GM12878 (cell line): ENCODE results near the gene EIF2B4. TPM values are rescaled to one million over a fixed set of nuclear protein-coding genes. Genes with fewer than 3 reads are reported as not detected.
A peak's percentile ranks its signal among the peaks of the same experiment; 100 is the strongest.

Experiments
- ATAC-seq: fragments of 200-7000 bp; cut with Tn5 transposase; 3 replicates; pipeline ENCODE4 v1.9.1; 2020; ENCODE audit warnings: mild to moderate bottlenecking, moderate library complexity
- BruUV-seq: library from RNA; stranded (reverse); fragments of 400-500 nt; replicated peaks from 2 replicates; lab custom pipeline; 2021; lab: Mats Ljungman, UMichigan
- CTCF ChIA-PET: fragments of 300-600 bp; sonication (Branson Sonifier 250); formaldehyde crosslinking; extraction: SDS; loops from one replicate; lab custom pipeline; 2021; ENCODE audit warnings: inconsistent platforms; lab: Yijun Ruan, JAX
- POLR2A ChIA-PET: fragments of 350-600 bp; formaldehyde crosslinking; extraction: SDS; loops from one replicate; lab custom pipeline; 2021; ENCODE audit warnings: inconsistent platforms; lab: Charles Lee
- RAD21 ChIA-PET: fragments of 300-600 bp; sonication (Branson Sonifier 250); formaldehyde crosslinking; loops from one replicate; lab custom pipeline; 2023; ENCODE audit warnings: antibody characterized with exemption; ENCODE audit not compliant: unreplicated experiment; lab: Charles Lee
- SMC1A ChIA-PET: fragments of 300-600 bp; sonication (Branson Sonifier 250); formaldehyde crosslinking; loops from one replicate; lab custom pipeline; 2023; ENCODE audit not compliant: unreplicated experiment, uncharacterized antibody; lab: Charles Lee
- DNase-seq: peaks from one replicate; pipeline ENCODE4 v3.0.0-alpha.2; 2011; ENCODE audit warnings: low read depth, low spot score
- FAIRE-seq: peaks from 3 replicates; lab custom pipeline; 2011; peaks lifted over from hg19 to GRCh38; lab: Jason Lieb, UNC
- H2AFZ ChIP-seq: 2 replicates; pipeline ENCODE4 v1.6.0; 2011; ENCODE audit warnings: low read depth, low read length, control low read depth; ENCODE audit not compliant: control insufficient read depth
- H3K27ac ChIP-seq: 2 replicates; pipeline ENCODE4 v1.5.1; 2011; ENCODE audit warnings: control low read depth; ENCODE audit not compliant: control insufficient read depth, insufficient read depth
- H3K27me3 ChIP-seq, 2 experiments: replicated peaks in 1 of 2; 2 replicates each; pipeline versions ENCODE4 v1.6.0 to v1.6.1; 2011; ENCODE audit warnings: low read length in 1 of 2; ENCODE audit not compliant: control insufficient read depth in 2 of 2, insufficient read depth in 2 of 2
- H3K36me3 ChIP-seq, 2 experiments: 2 replicates each; pipeline ENCODE4 v1.5.1; 2011; ENCODE audit warnings: low read length in 1 of 2; ENCODE audit not compliant: control insufficient read depth in 2 of 2, insufficient read depth in 2 of 2
- H3K4me1 ChIP-seq: 2 replicates; pipeline ENCODE4 v1.6.1; 2011; ENCODE audit warnings: mild to moderate bottlenecking, low read length, moderate library complexity, mixed read lengths; ENCODE audit not compliant: control insufficient read depth, insufficient read depth
- H3K4me2 ChIP-seq: 2 replicates; pipeline ENCODE4 v1.6.0; 2011; ENCODE audit warnings: control low read depth; ENCODE audit not compliant: control insufficient read depth, insufficient read depth
- H3K4me3 ChIP-seq: fragments of 200-600 bp; sonication (generic); 2 replicates; pipeline ENCODE4 v1.5.1; 2016
- H3K79me2 ChIP-seq: 2 replicates; pipeline ENCODE4 v1.6.0; 2011; ENCODE audit warnings: low read length; ENCODE audit not compliant: control insufficient read depth, insufficient read depth
- H3K9ac ChIP-seq: 2 replicates; pipeline ENCODE4 v1.8.0; 2011; ENCODE audit warnings: low read length, control low read depth, mixed read lengths; ENCODE audit not compliant: control insufficient read depth, insufficient read depth
- H3K9me3 ChIP-seq: replicated peaks from 3 replicates; pipeline ENCODE4 v1.5.1; 2011; ENCODE audit warnings: mild to moderate bottlenecking, low read length; ENCODE audit not compliant: control insufficient read depth, insufficient read depth
- H4K20me1 ChIP-seq: 2 replicates; pipeline ENCODE4 v1.6.0; 2011; ENCODE audit not compliant: control insufficient read depth, insufficient read depth
- CHD2 ChIP-seq: IDR thresholded peaks from 2 replicates; pipeline ENCODE4 v1.6.1; 2011; ENCODE audit warnings: low read depth, low read length, improper control_type of control experiment, borderline replicate concordance
- KAT2A ChIP-seq: conservative IDR thresholded peaks from 2 replicates; pipeline ENCODE4 v1.6.1; 2011; ENCODE audit warnings: low read depth, low read length; ENCODE audit not compliant: control insufficient read depth
- PBX3 ChIP-seq: IDR thresholded peaks from 2 replicates; pipeline ENCODE4 v1.6.1; 2011; ENCODE audit warnings: mild to moderate bottlenecking, low read depth, low read length, moderate library complexity; ENCODE audit not compliant: insufficient replicate concordance
- POLR2A ChIP-seq: IDR thresholded peaks from 2 replicates; pipeline ENCODE4 v1.6.1; 2011; ENCODE audit warnings: low read depth, mild to moderate bottlenecking, low read length
- SIX5 ChIP-seq: IDR thresholded peaks from 2 replicates; pipeline ENCODE4 v1.6.1; 2011; ENCODE audit warnings: mild to moderate bottlenecking, low read depth, low read length, moderate library complexity; ENCODE audit not compliant: severe bottlenecking
- WGBS: methylation state at CpG from one replicate; pipeline ENCODE4 v1.1.6; 2016; ENCODE audit warnings: low lambda C conversion rate; ENCODE audit not compliant: insufficient replicate concordance, insufficient coverage; ENCODE audit errors: missing lambda C conversion rate; 5-methylcytosine and 5-hydroxymethylcytosine counted together
- in situ Hi-C: fragments of 300-500 bp; cut with MboI; formaldehyde crosslinking; loops from 9 replicates; pipeline ENCODE4 v1.14.3; 2018; ENCODE audit warnings: mixed read lengths
- intact Hi-C: fragments of 100-400 bp; cut with micrococcal nuclease; formaldehyde crosslinking; loops from one replicate; pipeline ENCODE4 v1.14.2; 2022; ENCODE audit not compliant: unreplicated experiment
- polyA plus RNA-seq, 11 experiments: library from polyadenylated mRNA; depleted of rRNA in 4 of 11; unstranded in 6 of 11; stranded (reverse) in 5 of 11; fragments of >200 nt; fragmentation: Nextera tagmentation in 4 of 11; fragmentation: Illumina TruSeq in 1 of 11; extraction: Ambion mirVana in 4 of 11; extraction: Trizol in 1 of 11; gene quantifications; 1 replicate in 1 of 11; 2 replicates in 10 of 11; pipeline versions ENCODE4 v1.2.1 to v1.2.3, GENCODE V29; 2011 to 2016; ENCODE audit warnings: inconsistent platforms in 2 of 11, missing spikeins in 2 of 11, low read depth in 1 of 11
- total RNA-seq, 4 experiments: library from RNA; depleted of rRNA in 3 of 4; stranded (reverse); fragments of >200 nt in 3 of 4; fragmentation: Illumina TruSeq in 1 of 4; extraction: Trizol in 1 of 4; gene quantifications; 2 replicates each; pipeline versions ENCODE4 v1.2.1 to v1.2.3, GENCODE V29; 2013 to 2021
- TF ChIP-seq, protein P1 (sequence below), 3 experiments: IDR thresholded peaks in 2 of 3; conservative IDR thresholded peaks in 1 of 3; 2 replicates each; pipeline ENCODE4 v1.5.1; 2011; ENCODE audit warnings: low read depth in 3 of 3, low read length in 3 of 3, mild to moderate bottlenecking in 3 of 3, control low read depth in 2 of 3, moderate library complexity in 2 of 3, inconsistent platforms in 1 of 3, mixed read lengths in 1 of 3; ENCODE audit not compliant: control insufficient read depth in 2 of 3, insufficient read depth in 1 of 3; ENCODE audit errors: extremely low read depth in 1 of 3

The EIF2B4 gene
- total and polyA plus RNA-seq, 10 of the 15 experiments (the other 5 are each of a cell fraction or from before 2014, with no cell fraction given): 13.4 to 53.9 (median 27.5) TPM

- RAD21 ChIA-PET: no interaction called here
- peaks cover 33% of the 10 kb centered on the region for H3K79me2 ChIP-seq
- SMC1A ChIA-PET: no interaction called here
- H3K36me3 ChIP-seq: peaks cover 32 to 36% of the 10 kb centered on the region in 2 experiments
- H2AFZ ChIP-seq: no peak overlapping the region
- no peak for DNase-seq
- POLR2A ChIA-PET: no interaction called here
- no peaks in the 10 kb centered on the region for H3K27me3 ChIP-seq
- in situ Hi-C loops: no loop called here
- no peak for FAIRE-seq
- no peaks in the 10 kb centered on the region; the same call in 1 of the 2 replicates for H4K20me1 ChIP-seq
- no TSS peak for BruUV-seq
- no peak overlapping the region for H3K4me2 ChIP-seq
- no peak for ATAC-seq
- no peaks in the 10 kb centered on the region for H3K9me3 ChIP-seq
- 97% methylated on average over 16 of the region's 16 CpGs for WGBS
- H3K27ac ChIP-seq: no peak overlapping the region
- TF ChIP-seq PBX3 (no peak), POLR2A (peak; percentile 26; the same call in 1 of the 2 replicates)
- no peak overlapping the region for H3K4me3 ChIP-seq
- no peak overlapping the region for H3K9ac ChIP-seq
- CTCF ChIA-PET: no interaction called here
- peaks cover 9% of the 10 kb centered on the region; the same call in 1 of the 2 replicates for H3K4me1 ChIP-seq
- intact Hi-C loops: no loop called here
Observed at GRCh38 chr2:27376151-27376865, 6.2 kb upstream of the EIF2B4 start.

DNA sequence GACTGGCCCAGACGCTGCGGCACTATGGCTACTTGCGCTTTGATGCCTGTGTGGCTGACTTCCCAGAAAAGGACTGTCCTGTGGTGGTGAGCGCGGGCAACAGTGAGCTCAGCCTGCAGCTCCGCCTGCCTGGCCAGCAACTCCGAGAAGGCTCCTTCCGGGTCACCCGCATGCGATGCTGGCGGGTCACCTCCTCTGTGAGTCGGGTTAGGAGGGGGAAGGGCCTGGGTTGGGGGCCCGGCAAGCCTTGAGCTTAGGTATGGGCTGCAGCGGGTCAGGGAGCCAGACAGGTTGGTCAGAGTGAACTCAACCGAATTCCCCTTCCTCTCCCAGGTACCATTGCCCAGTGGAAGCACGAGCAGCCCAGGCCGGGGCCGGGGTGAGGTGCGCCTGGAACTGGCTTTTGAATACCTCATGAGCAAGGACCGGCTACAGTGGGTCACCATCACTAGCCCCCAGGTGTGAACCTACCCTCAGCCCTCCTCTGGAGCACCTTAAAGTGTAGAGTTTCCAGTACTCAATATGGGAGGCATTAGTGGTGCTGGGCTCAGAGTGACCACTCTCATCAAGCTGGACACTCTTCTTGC is 5.5 kb upstream of the EIF2B4 start:
- H3K27me3 ChIP-seq: no peaks in the 10 kb centered on the region
- no peaks in the 10 kb centered on the region; the same call in 1 of the 2 replicates for H4K20me1 ChIP-seq
- in situ Hi-C loops (no loop called here), intact Hi-C loops (no loop called here)
- TF ChIP-seq SIX5 (no peak), CHD2 (no peak), KAT2A (no peak)
- TF ChIP-seq, protein P1, sequence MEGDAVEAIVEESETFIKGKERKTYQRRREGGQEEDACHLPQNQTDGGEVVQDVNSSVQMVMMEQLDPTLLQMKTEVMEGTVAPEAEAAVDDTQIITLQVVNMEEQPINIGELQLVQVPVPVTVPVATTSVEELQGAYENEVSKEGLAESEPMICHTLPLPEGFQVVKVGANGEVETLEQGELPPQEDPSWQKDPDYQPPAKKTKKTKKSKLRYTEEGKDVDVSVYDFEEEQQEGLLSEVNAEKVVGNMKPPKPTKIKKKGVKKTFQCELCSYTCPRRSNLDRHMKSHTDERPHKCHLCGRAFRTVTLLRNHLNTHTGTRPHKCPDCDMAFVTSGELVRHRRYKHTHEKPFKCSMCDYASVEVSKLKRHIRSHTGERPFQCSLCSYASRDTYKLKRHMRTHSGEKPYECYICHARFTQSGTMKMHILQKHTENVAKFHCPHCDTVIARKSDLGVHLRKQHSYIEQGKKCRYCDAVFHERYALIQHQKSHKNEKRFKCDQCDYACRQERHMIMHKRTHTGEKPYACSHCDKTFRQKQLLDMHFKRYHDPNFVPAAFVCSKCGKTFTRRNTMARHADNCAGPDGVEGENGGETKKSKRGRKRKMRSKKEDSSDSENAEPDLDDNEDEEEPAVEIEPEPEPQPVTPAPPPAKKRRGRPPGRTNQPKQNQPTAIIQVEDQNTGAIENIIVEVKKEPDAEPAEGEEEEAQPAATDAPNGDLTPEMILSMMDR (IDR thresholded peaks at IDR 0.05 in 2 of 3, conservative IDR thresholded peaks at IDR 0.05 in 1 of 3; ENCODE audit: control insufficient read depth in 2 of 3, extremely low read depth in 1 of 3, insufficient read depth in 1 of 3, low read depth in 3 of 3, low read length in 3 of 3): no peak
- CTCF ChIA-PET: no interaction called here
- no peak overlapping the region for H3K4me3 ChIP-seq
- POLR2A ChIA-PET: interaction anchor here (1.2 kb wide), 1 partner anchor 33 kb away, joined by 3 read pairs; no protein-coding TSS in a partner anchor
- H3K79me2 ChIP-seq: peaks cover 40% of the 10 kb centered on the region
- no peak overlapping the region for H2AFZ ChIP-seq
- no peaks in the 10 kb centered on the region for H3K9me3 ChIP-seq
- no peak for DNase-seq
- no peak for FAIRE-seq
- BruUV-seq: no TSS peak
- no peak overlapping the region for H3K27ac ChIP-seq
- ATAC-seq: no peak
- H3K4me2 ChIP-seq: no peak overlapping the region
- H3K4me1 ChIP-seq: peaks cover 3% of the 10 kb centered on the region; the same call in 1 of the 2 replicates
- 91% methylated on average over 19 of the region's 20 CpGs for WGBS
- H3K36me3 ChIP-seq: peaks cover 28 to 31% of the 10 kb centered on the region in 2 experiments; a peak in 3 of 4 replicates
- RAD21 ChIA-PET: no interaction called here
- SMC1A ChIA-PET: no interaction called here
- no peak overlapping the region for H3K9ac ChIP-seq
